A673 (cell line): ENCODE measurements around the gene NPAS2. TPM values are rescaled to one million over a fixed set of nuclear protein-coding genes. Genes with fewer than 3 reads are reported as not detected.

Experiments used
- BruUV-seq: library from RNA; stranded (reverse); fragments of 400-500 nt; replicated peaks from 2 replicates; lab custom pipeline; 2021; lab: Mats Ljungman, UMichigan
- CTCF ChIA-PET: fragments of 300-600 bp; sonication (Branson Sonifier 250); formaldehyde crosslinking; loops from one replicate; lab custom pipeline; 2022; ENCODE audit warnings: antibody characterized with exemption; lab: Charles Lee
- POLR2A ChIA-PET: fragments of 300-600 bp; sonication (Branson Sonifier 250); formaldehyde crosslinking; loops from one replicate; lab custom pipeline; 2022; ENCODE audit warnings: antibody characterized with exemption; ENCODE audit not compliant: low non-redundant PET; lab: Charles Lee
- DNase-seq: peaks from one replicate; pipeline ENCODE4 v3.0.0-alpha.2; 2015; ENCODE audit warnings: low spot score
- H3K27ac ChIP-seq: fragments of 200-600 bp; sonication (generic); 2 replicates; pipeline ENCODE4 v1.5.1; 2016; ENCODE audit warnings: mixed run types, low read depth, mild to moderate bottlenecking, mixed read lengths, antibody characterized with exemption, low read length; ENCODE audit not compliant: poor library complexity, severe bottlenecking
- H3K27me3 ChIP-seq: fragments of 200-600 bp; sonication (generic); replicated peaks from 2 replicates; pipeline ENCODE4 v1.6.1; 2017; ENCODE audit warnings: mixed run types, low read depth, mild to moderate bottlenecking, mixed read lengths, antibody characterized with exemption, low read length; ENCODE audit not compliant: insufficient read depth, poor library complexity
- H3K36me3 ChIP-seq: fragments of 200-600 bp; sonication (generic); 2 replicates; pipeline ENCODE4 v1.6.1; 2016; ENCODE audit warnings: mixed run types, mild to moderate bottlenecking, mixed read lengths, antibody characterized with exemption, low read length; ENCODE audit not compliant: insufficient read depth, poor library complexity, severe bottlenecking
- H3K4me1 ChIP-seq: fragments of 200-600 bp; sonication (generic); 2 replicates; pipeline ENCODE4 v1.6.1; 2017; ENCODE audit warnings: mixed run types, mild to moderate bottlenecking, mixed read lengths, antibody characterized with exemption, low read length; ENCODE audit not compliant: insufficient read depth, poor library complexity, severe bottlenecking
- H3K4me3 ChIP-seq: fragments of 200-600 bp; sonication (generic); 2 replicates; pipeline ENCODE4 v1.5.1; 2016; ENCODE audit warnings: low read depth, mixed run types, mild to moderate bottlenecking, mixed read lengths, low read length; ENCODE audit not compliant: poor library complexity, severe bottlenecking
- H3K9me3 ChIP-seq: fragments of 200-600 bp; sonication (generic); 2 replicates; pipeline ENCODE4 v1.6.1; 2016; ENCODE audit warnings: mixed run types, low read depth, mild to moderate bottlenecking, mixed read lengths, antibody characterized with exemption, low read length; ENCODE audit not compliant: poor library complexity, severe bottlenecking
- CTCF ChIP-seq: fragments of 300-800, 200-600 bp; sonication (generic); conservative IDR thresholded peaks from 2 replicates; pipeline ENCODE4 v1.5.1; 2017; ENCODE audit warnings: low read depth, mild to moderate bottlenecking, antibody characterized with exemption, low read length, moderate library complexity, mixed read lengths
- EZH2 ChIP-seq: fragments of 200-600 bp; sonication (generic); IDR thresholded peaks from 2 replicates; pipeline ENCODE4 v1.6.1; 2017; ENCODE audit warnings: borderline replicate concordance, low read depth, mild to moderate bottlenecking, mixed read lengths, antibody characterized with exemption, low read length; ENCODE audit not compliant: poor library complexity, severe bottlenecking
- intact Hi-C: fragments of 100-400 bp; cut with micrococcal nuclease; formaldehyde crosslinking; loops from one replicate; pipeline ENCODE4 v1.10.0; 2022; ENCODE audit not compliant: unreplicated experiment
- total RNA-seq: library from RNA; stranded (reverse); gene quantifications from 2 replicates; pipeline ENCODE4 v1.2.3, GENCODE V29; 2021

NPAS2 gene
- total RNA-seq, 1 experiment from 2014 or later, result 9.4 TPM

DNA sequence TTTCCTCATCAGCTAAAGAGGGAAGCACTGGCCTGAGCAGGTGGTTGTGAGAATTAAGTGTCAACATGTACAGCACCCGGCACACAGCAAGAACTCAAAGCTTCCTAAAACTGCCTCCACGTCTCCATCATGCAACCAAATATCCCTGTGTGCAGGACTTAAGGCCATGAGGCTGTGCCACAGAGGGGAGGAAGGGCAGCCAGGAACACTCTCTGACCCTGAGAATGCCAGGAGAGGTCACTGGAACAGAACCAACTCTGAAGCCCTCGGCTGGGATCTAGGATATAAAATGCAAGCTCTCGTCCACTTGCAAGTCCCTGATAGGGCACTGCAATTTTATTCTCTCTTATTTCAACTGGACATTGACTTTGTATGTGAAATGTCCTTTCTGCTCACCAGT lies 12.2 kb upstream of the NPAS2 start:
- Histone ChIP-seq H3K36me3 (no peaks in the 10 kb centered on the region), H3K27me3 (no peaks in the 10 kb centered on the region), H3K27ac (no peak overlapping the region), H3K4me3 (no peak overlapping the region), H3K9me3 (no peaks in the 10 kb centered on the region), H3K4me1 (no peaks in the 10 kb centered on the region)
- intact Hi-C loops, result no loop called here
- ChIA-PET POLR2A (no interaction called here), CTCF (no interaction called here)
- TF ChIP-seq CTCF, result no peak
- no peak for TF ChIP-seq EZH2
- DNase-seq, result no peak
- no TSS peak for BruUV-seq

DNA sequence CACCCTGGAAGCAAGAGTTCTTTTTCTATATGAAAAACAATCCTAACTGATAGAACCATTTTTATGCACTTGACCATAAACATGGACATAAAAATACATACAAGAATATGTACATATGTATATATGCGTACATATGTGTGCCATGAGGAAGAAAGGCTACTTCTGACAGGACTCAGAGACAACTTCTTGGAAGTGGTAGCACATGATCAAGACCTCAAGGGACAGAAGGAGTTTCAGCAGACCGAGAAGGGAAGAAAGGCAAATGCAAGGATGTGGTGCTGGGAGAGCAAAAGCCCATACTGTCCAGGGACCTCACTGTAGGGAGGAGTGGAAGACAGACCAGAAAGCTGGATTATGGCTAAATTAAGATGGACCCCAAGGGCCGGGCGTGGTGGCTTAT lies 11.4 kb upstream of the NPAS2 start:
- Histone ChIP-seq H3K9me3 (no peaks in the 10 kb centered on the region), H3K36me3 (no peaks in the 10 kb centered on the region), H3K27ac (no peak overlapping the region), H3K27me3 (no peaks in the 10 kb centered on the region), H3K4me3 (no peak overlapping the region), H3K4me1 (peaks cover 8% of the 10 kb centered on the region)
- intact Hi-C loops, result no loop called here
- DNase-seq, result no peak
- TF ChIP-seq CTCF (no peak), EZH2 (no peak)
- ChIA-PET POLR2A (no interaction called here), CTCF (no interaction called here)
- BruUV-seq, result no TSS peak

GRCh38 chr2:100809506-100809905 lies 10.4 kb upstream of the NPAS2 start:
- Histone ChIP-seq H3K27me3 (no peaks in the 10 kb centered on the region), H3K9me3 (no peaks in the 10 kb centered on the region), H3K36me3 (no peaks in the 10 kb centered on the region), H3K4me3 (no peak overlapping the region), H3K4me1 (peaks cover 9% of the 10 kb centered on the region), H3K27ac (no peak overlapping the region)
- BruUV-seq, result no TSS peak
- TF ChIP-seq CTCF, result no peak
- no peak for TF ChIP-seq EZH2
- no peak for DNase-seq
- POLR2A ChIA-PET, result no interaction called here
- CTCF ChIA-PET, result no interaction called here
- intact Hi-C loops, result no loop called here
